ENCODE measurements around the gene CNTN5.

Gene CNTN5

DNA sequence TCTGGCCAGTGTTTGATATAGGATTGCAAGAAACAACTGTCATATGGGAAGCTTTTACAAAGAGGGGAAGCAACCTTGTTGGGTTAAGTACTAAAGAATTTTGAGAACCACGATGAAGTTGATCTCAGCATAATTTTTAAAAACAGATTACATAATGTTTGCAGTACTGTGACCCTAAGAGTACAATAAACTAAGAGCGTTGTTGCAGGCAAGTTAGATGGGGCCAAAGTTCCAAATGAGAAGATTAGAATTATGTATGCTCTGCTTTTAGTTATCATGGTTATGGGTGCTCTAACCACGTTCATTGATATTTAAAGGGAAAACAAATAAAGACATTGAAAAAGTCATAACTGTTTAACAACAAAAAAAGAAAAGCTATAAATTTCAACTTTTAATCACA is 177.5 kb downstream of the CNTN5 start:
- DNase-seq, result no peak
- Mint-ChIP-seq H3K4me3 (no peak overlapping the region), H3K36me3 (ENCODE audit: low read depth) (no peaks in the 10 kb centered on the region), H3K27me3 (no peaks in the 10 kb centered on the region), H3K9me3 (peaks cover 14% of the 10 kb centered on the region), H3K27ac (no peak overlapping the region), H3K4me1 (ENCODE audit: low read depth) (no peaks in the 10 kb centered on the region)

GRCh38 chr11:99199341-99199740 is 178.6 kb downstream of the CNTN5 start:
- DNase-seq, result no peak
- no peak overlapping the region for H3K4me3 Mint-ChIP-seq
- no peak overlapping the region for H3K27ac Mint-ChIP-seq
- no peaks in the 10 kb centered on the region for H3K36me3 Mint-ChIP-seq (ENCODE audit: low read depth)
- no peaks in the 10 kb centered on the region for H3K4me1 Mint-ChIP-seq (ENCODE audit: low read depth)
- no peaks in the 10 kb centered on the region for H3K27me3 Mint-ChIP-seq
- peaks cover 15% of the 10 kb centered on the region for H3K9me3 Mint-ChIP-seq

DNA sequence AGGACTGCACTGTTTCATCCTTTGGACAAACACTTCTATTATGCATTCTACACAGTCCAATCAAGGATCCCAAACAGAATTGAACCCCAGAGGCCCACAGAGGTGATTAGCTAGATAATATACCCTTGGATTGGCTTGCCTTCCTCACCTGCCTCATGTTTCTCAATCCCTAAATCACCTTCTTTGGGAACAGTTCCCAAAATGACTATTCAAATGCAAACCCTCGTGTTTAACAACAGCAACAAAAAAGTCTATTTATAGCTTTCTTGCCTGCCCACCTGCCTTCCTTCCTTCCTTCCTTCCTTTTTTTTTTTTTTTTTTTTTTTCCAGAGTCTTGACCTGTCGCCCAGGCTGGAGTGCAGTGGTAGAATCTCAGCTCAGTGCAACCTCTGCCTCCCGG is 180.0 kb downstream of the CNTN5 start:
- no peak for DNase-seq
- Mint-ChIP-seq H3K4me1 (ENCODE audit: low read depth) (no peaks in the 10 kb centered on the region), H3K4me3 (no peak overlapping the region), H3K9me3 (peaks cover 22% of the 10 kb centered on the region), H3K27me3 (no peaks in the 10 kb centered on the region), H3K27ac (no peak overlapping the region), H3K36me3 (ENCODE audit: low read depth) (no peaks in the 10 kb centered on the region)

- Mint-ChIP-seq H3K4me1 (ENCODE audit: low read depth) (no peaks in the 10 kb centered on the region), H3K36me3 (ENCODE audit: low read depth) (no peaks in the 10 kb centered on the region), H3K27me3 (no peaks in the 10 kb centered on the region), H3K27ac (no peak overlapping the region), H3K9me3 (peaks cover 14% of the 10 kb centered on the region), H3K4me3 (no peak overlapping the region)
- DNase-seq, result no peak
Measured at GRCh38 chr11:99208813-99209212, 188.1 kb downstream of the CNTN5 start.

- Mint-ChIP-seq H3K36me3 (ENCODE audit: low read depth) (no peaks in the 10 kb centered on the region), H3K4me1 (ENCODE audit: low read depth) (no peaks in the 10 kb centered on the region), H3K27ac (no peak overlapping the region), H3K9me3 (peaks cover 25% of the 10 kb centered on the region), H3K4me3 (no peak overlapping the region), H3K27me3 (no peaks in the 10 kb centered on the region)
- no peak for DNase-seq
Measured at GRCh38 chr11:99229544-99229943, 208.8 kb downstream of the CNTN5 start.

- no peaks in the 10 kb centered on the region for H3K4me1 Mint-ChIP-seq (ENCODE audit: low read depth)
- H3K27me3 Mint-ChIP-seq, result no peaks in the 10 kb centered on the region
- no peak overlapping the region for H3K4me3 Mint-ChIP-seq
- H3K9me3 Mint-ChIP-seq, result peaks cover 21% of the 10 kb centered on the region
- H3K36me3 Mint-ChIP-seq (ENCODE audit: low read depth), result no peaks in the 10 kb centered on the region
- H3K27ac Mint-ChIP-seq, result no peak overlapping the region
- no peak for DNase-seq
Measured at GRCh38 chr11:99234534-99234933, 213.8 kb downstream of the CNTN5 start.

DNA sequence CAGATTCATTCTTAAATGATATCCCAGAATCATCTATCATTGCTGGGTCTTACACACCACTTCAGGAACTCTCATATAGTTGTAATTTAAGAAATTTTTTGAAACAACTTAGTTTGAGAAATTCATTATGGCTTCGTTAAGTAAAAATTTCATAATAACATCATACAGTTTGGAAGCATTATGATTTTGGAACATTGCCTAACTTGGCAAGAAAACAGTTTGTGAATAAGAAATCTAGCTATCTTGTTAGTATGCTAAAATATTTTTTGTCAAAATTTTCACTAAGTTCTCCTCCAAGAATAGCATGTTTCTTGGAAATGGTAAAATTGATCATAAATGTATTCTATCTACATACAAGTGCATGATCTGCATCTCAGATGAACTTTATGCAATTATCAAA is 217.7 kb downstream of the CNTN5 start:
- no peak for DNase-seq
- Mint-ChIP-seq H3K27me3 (no peaks in the 10 kb centered on the region), H3K36me3 (ENCODE audit: low read depth) (no peaks in the 10 kb centered on the region), H3K4me1 (ENCODE audit: low read depth) (no peaks in the 10 kb centered on the region), H3K27ac (no peak overlapping the region), H3K9me3 (peaks cover 18% of the 10 kb centered on the region), H3K4me3 (no peak overlapping the region)

GRCh38 chr11:99240192-99241030 is 219.7 kb downstream of the CNTN5 start:
- no peak overlapping the region for H3K4me3 Mint-ChIP-seq

DNA sequence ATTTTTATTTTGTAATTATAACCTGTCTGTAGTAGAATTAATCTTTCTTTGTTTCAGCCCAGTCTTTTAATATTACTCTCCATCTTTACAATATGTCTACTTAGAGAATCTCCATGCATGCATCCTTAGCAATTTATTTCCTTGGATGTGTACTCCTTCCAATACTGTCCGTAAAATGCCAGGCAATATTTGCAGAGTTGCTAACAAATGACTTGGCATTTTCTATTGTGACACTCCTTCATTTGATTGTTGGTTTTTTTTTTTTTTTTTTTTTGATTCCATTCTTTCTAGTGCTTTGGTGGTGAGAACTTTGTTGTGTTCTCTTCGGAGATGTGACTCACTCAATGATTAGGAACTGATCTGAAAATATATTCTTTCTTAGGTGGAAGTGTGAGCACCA is 220.3 kb downstream of the CNTN5 start:
- Mint-ChIP-seq H3K27ac (no peak overlapping the region), H3K4me1 (ENCODE audit: low read depth) (no peaks in the 10 kb centered on the region), H3K4me3 (no peak overlapping the region), H3K27me3 (no peaks in the 10 kb centered on the region), H3K36me3 (ENCODE audit: low read depth) (no peaks in the 10 kb centered on the region), H3K9me3 (peaks cover 26% of the 10 kb centered on the region)
- DNase-seq, result no peak

More at GRCh38 chr11:99240192-99241030, 219.7 kb downstream of the CNTN5 start:
- Mint-ChIP-seq H3K36me3 (ENCODE audit: low read depth) (no peaks in the 10 kb centered on the region), H3K27ac (no peak overlapping the region), H3K4me1 (ENCODE audit: low read depth) (no peaks in the 10 kb centered on the region), H3K9me3 (peaks cover 22% of the 10 kb centered on the region), H3K27me3 (no peaks in the 10 kb centered on the region)
- no peak for DNase-seq

- no peaks in the 10 kb centered on the region for H3K27me3 Mint-ChIP-seq
- no peaks in the 10 kb centered on the region for H3K4me1 Mint-ChIP-seq (ENCODE audit: low read depth)
- no peak overlapping the region for H3K27ac Mint-ChIP-seq
- H3K4me3 Mint-ChIP-seq, result no peak overlapping the region
- DNase-seq, result no peak
- H3K9me3 Mint-ChIP-seq, result peaks cover 22% of the 10 kb centered on the region
- H3K36me3 Mint-ChIP-seq (ENCODE audit: low read depth), result no peaks in the 10 kb centered on the region
Measured at GRCh38 chr11:99244613-99245012, 223.9 kb downstream of the CNTN5 start.

DNA sequence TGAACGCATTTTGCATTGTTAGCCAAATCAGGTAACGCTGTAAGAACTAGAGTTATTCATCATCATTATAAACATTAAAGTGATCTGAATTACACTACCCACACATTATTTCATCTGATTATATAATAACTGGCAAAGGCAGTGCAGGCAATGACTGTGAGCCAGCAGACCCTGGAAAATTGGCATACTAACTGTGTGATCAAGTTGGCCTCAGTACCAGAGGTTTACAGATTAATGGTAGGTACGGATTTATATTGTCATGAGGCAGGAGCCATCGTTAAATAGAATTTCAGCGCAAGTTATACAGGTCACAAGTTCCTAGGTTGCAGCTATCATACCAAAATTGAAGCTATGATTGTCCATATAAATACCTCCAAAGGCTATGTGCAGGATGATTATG is 225.4 kb downstream of the CNTN5 start:
- no peaks in the 10 kb centered on the region for H3K27me3 Mint-ChIP-seq
- DNase-seq, result no peak
- H3K4me3 Mint-ChIP-seq, result no peak overlapping the region
- H3K27ac Mint-ChIP-seq, result no peak overlapping the region
- peaks cover 22% of the 10 kb centered on the region for H3K9me3 Mint-ChIP-seq
- H3K4me1 Mint-ChIP-seq (ENCODE audit: low read depth), result no peaks in the 10 kb centered on the region
- no peaks in the 10 kb centered on the region for H3K36me3 Mint-ChIP-seq (ENCODE audit: low read depth)

DNA sequence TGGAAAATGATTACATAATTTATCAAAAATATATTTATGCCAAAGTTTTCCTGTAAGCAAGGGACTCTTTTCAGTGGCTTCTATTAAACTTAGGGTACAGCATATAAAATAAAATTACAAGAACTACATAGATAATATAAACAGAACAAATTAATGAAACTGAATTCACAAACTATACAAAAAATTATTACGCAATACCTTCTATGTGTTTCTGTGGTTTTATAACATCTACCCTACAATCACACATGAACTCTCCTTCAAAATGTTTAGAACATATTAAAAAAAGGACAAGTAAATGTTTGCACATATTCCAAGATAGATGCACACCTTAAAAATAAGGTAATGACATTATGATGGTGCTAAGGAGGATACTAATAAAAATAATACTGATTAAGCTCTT is 235.9 kb downstream of the CNTN5 start:
- Mint-ChIP-seq H3K4me1 (ENCODE audit: low read depth) (no peaks in the 10 kb centered on the region), H3K27me3 (no peaks in the 10 kb centered on the region), H3K4me3 (no peak overlapping the region), H3K36me3 (ENCODE audit: low read depth) (no peaks in the 10 kb centered on the region), H3K9me3 (peaks cover 8% of the 10 kb centered on the region), H3K27ac (no peak overlapping the region)
- DNase-seq, result no peak

DNA sequence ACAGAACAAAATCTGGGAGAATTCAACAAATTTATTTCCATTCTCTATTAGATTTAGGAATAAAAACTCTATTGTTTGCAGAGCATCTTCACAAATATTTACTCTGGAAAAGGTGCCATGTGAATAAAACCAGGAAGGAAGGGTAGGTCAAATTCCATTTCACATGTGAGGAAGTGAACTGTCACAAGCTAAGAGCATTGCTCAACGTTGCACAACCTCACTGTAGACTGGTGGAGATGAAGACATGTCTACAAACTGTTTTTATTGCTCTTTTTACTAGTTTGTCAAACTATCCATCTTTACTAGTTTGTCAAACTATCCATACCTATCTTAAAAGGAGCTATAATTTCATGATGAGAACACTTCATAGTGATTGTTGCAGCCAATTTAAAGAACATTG is 236.4 kb downstream of the CNTN5 start:
- Mint-ChIP-seq H3K27me3 (no peaks in the 10 kb centered on the region), H3K27ac (no peak overlapping the region), H3K4me3 (no peak overlapping the region), H3K36me3 (ENCODE audit: low read depth) (no peaks in the 10 kb centered on the region), H3K9me3 (peaks cover 5% of the 10 kb centered on the region), H3K4me1 (ENCODE audit: low read depth) (no peaks in the 10 kb centered on the region)
- DNase-seq, result no peak

- Mint-ChIP-seq H3K9me3 (peaks cover 5% of the 10 kb centered on the region), H3K27ac (no peak overlapping the region), H3K36me3 (ENCODE audit: low read depth) (no peaks in the 10 kb centered on the region), H3K4me1 (ENCODE audit: low read depth) (no peaks in the 10 kb centered on the region), H3K4me3 (no peak overlapping the region), H3K27me3 (no peaks in the 10 kb centered on the region)
- no peak for DNase-seq
Measured at GRCh38 chr11:99260696-99261095, 239.9 kb downstream of the CNTN5 start.

- Mint-ChIP-seq H3K4me1 (ENCODE audit: low read depth) (no peaks in the 10 kb centered on the region), H3K4me3 (no peak overlapping the region), H3K27ac (no peak overlapping the region), H3K9me3 (peaks cover 4% of the 10 kb centered on the region), H3K36me3 (ENCODE audit: low read depth) (no peaks in the 10 kb centered on the region), H3K27me3 (no peaks in the 10 kb centered on the region)
- DNase-seq, result no peak
Measured at GRCh38 chr11:99268886-99269285, 248.1 kb downstream of the CNTN5 start.

DNA sequence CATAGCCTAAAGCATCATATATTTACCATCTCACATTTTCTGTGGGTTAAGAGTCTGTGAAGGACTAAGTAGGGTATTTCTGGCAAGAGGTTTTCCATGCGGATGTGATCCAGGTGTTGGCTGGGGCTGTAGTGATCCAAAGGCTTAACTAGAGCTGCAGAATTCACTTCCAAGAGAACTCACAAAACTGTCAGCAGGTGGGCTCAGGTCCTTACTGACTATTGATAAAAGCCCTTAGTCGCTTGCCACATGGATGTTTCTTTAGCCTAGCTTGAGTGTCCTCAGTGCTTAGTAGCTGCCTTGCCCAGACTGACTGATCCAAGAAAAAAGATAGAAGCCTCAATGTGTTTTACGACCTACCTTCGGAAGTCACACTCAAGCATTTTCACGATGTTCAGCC is 250.8 kb downstream of the CNTN5 start:
- Mint-ChIP-seq H3K9me3 (peaks cover 10% of the 10 kb centered on the region), H3K27me3 (no peaks in the 10 kb centered on the region), H3K36me3 (ENCODE audit: low read depth) (no peaks in the 10 kb centered on the region), H3K4me3 (no peak overlapping the region), H3K4me1 (ENCODE audit: low read depth) (no peaks in the 10 kb centered on the region), H3K27ac (no peak overlapping the region)
- DNase-seq, result no peak
